Measurements from ENCODE around the gene DOCK8.

- TF ChIP-seq, protein P1, sequence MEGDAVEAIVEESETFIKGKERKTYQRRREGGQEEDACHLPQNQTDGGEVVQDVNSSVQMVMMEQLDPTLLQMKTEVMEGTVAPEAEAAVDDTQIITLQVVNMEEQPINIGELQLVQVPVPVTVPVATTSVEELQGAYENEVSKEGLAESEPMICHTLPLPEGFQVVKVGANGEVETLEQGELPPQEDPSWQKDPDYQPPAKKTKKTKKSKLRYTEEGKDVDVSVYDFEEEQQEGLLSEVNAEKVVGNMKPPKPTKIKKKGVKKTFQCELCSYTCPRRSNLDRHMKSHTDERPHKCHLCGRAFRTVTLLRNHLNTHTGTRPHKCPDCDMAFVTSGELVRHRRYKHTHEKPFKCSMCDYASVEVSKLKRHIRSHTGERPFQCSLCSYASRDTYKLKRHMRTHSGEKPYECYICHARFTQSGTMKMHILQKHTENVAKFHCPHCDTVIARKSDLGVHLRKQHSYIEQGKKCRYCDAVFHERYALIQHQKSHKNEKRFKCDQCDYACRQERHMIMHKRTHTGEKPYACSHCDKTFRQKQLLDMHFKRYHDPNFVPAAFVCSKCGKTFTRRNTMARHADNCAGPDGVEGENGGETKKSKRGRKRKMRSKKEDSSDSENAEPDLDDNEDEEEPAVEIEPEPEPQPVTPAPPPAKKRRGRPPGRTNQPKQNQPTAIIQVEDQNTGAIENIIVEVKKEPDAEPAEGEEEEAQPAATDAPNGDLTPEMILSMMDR (IDR thresholded peaks at IDR 0.05): no peak
- no peak for TF ChIP-seq POLR2A (IDR thresholded peaks at IDR 0.05)
Measured at GRCh38 chr9:463455-464171, 248.9 kb downstream of the DOCK8 start.

Data from uterus (tissue), 2 donors.